Fibroblast of mammary gland (primary cell): ENCODE results near the gene DPF3.

ENCODE experiments used
- DNase-seq: peaks from one replicate; pipeline ENCODE4 v3.0.0-alpha.2; 2010; ENCODE audit warnings: low read depth
- H3K4me3 ChIP-seq: 2 replicates; pipeline ENCODE4 v1.5.1; 2011; ENCODE audit warnings: low read depth, mild to moderate bottlenecking, low read length, moderate library complexity; ENCODE audit not compliant: control insufficient read depth
- CTCF ChIP-seq: conservative IDR thresholded peaks from 2 replicates; pipeline ENCODE4 v1.5.1; 2011; ENCODE audit warnings: low read depth, low read length, inconsistent platforms; ENCODE audit not compliant: control insufficient read depth, insufficient read depth

Gene DPF3

GRCh38 chr14:72604133-72604532 is 289.8 kb downstream of the DPF3 start:
- DNase-seq: no peak
- H3K4me3 ChIP-seq: no peak overlapping the region
- no peak for TF ChIP-seq CTCF

- no peak overlapping the region for H3K4me3 ChIP-seq
- no peak for DNase-seq
- TF ChIP-seq CTCF: no peak
Observed at GRCh38 chr14:72603639-72604038, 290.3 kb downstream of the DPF3 start.

- H3K4me3 ChIP-seq: no peak overlapping the region
- no peak for TF ChIP-seq CTCF
- DNase-seq: no peak
Observed at GRCh38 chr14:72600551-72601330, 293.2 kb downstream of the DPF3 start.

- DNase-seq: no peak
- TF ChIP-seq CTCF: no peak
- no peak overlapping the region for H3K4me3 ChIP-seq
Observed at GRCh38 chr14:72599579-72600470, 294.1 kb downstream of the DPF3 start.

- DNase-seq: no peak
- TF ChIP-seq CTCF: no peak
- no peak overlapping the region for H3K4me3 ChIP-seq
Observed at GRCh38 chr14:72598306-72598705, 295.6 kb downstream of the DPF3 start.

- TF ChIP-seq CTCF: no peak
- no peak for DNase-seq
- H3K4me3 ChIP-seq: no peak overlapping the region
Observed at GRCh38 chr14:72597252-72598233, 296.4 kb downstream of the DPF3 start.
